H7 (cell line): Measurements from ENCODE around the gene RPRD1B. TPM values are rescaled to one million over a fixed set of nuclear protein-coding genes. Genes with fewer than 3 reads are reported as not detected.
"Not testable (repeated sequence)": the region's sequence is repeated elsewhere in the genome, so short reads cannot be mapped to it uniquely, and the experiment has no call there.

ENCODE experiments used
- DNase-seq: peaks from one replicate; pipeline ENCODE4 v3.0.0; 2012
- H3K27me3 ChIP-seq: 2 replicates; pipeline ENCODE4 v1.6.0; 2011; ENCODE audit warnings: mild to moderate bottlenecking, low read length; ENCODE audit not compliant: control insufficient read depth, insufficient read depth
- H3K36me3 ChIP-seq: replicated peaks from 2 replicates; pipeline ENCODE4 v1.5.1; 2011; ENCODE audit warnings: low read length; ENCODE audit not compliant: control insufficient read depth, insufficient read depth
- H3K4me3 ChIP-seq: 2 replicates; pipeline ENCODE4 v1.5.1; 2011; ENCODE audit warnings: low read depth, mild to moderate bottlenecking, control low read depth, low read length, moderate library complexity; ENCODE audit not compliant: insufficient read depth
- total RNA-seq: library from RNA; depleted of rRNA; stranded (reverse); fragments of >200 nt; shearing (Covaris generic); gene quantifications from 2 replicates; pipeline ENCODE4 v1.2.3, GENCODE V29; 2014

Gene RPRD1B
- total RNA-seq, 1 experiment from 2014 or later, result 12.7 TPM

- no peaks in the 10 kb centered on the region for H3K27me3 ChIP-seq
- DNase-seq, result peak; percentile 51
- no peak overlapping the region for H3K4me3 ChIP-seq
- H3K36me3 ChIP-seq, result peaks cover 36% of the 10 kb centered on the region
These were observed 39.0 kb upstream of the RPRD1B start for GRCh38 chr20:37994512-37994911.

GRCh38 chr20:37995856-37996605 is 37.5 kb upstream of the RPRD1B start:
- Histone ChIP-seq H3K27me3 (no peaks in the 10 kb centered on the region), H3K36me3 (peaks cover 40% of the 10 kb centered on the region), H3K4me3 (no peak overlapping the region)
- DNase-seq, result no peak

GRCh38 chr20:37997516-37997915 is 36.0 kb upstream of the RPRD1B start:
- peaks cover 49% of the 10 kb centered on the region for H3K36me3 ChIP-seq
- H3K4me3 ChIP-seq, result no peak overlapping the region
- DNase-seq, result no peak
- H3K27me3 ChIP-seq, result no peaks in the 10 kb centered on the region

- no peak for DNase-seq
- H3K36me3 ChIP-seq, result peaks cover 53% of the 10 kb centered on the region
- no peaks in the 10 kb centered on the region for H3K27me3 ChIP-seq
- no peak overlapping the region for H3K4me3 ChIP-seq
These were observed 33.9 kb upstream of the RPRD1B start for GRCh38 chr20:37999526-38000263.

GRCh38 chr20:38000293-38000692 is 33.3 kb upstream of the RPRD1B start:
- no peak overlapping the region for H3K4me3 ChIP-seq
- peaks cover 50% of the 10 kb centered on the region for H3K36me3 ChIP-seq
- H3K27me3 ChIP-seq, result no peaks in the 10 kb centered on the region
- no peak for DNase-seq

- Histone ChIP-seq H3K4me3 (no peak overlapping the region), H3K27me3 (no peaks in the 10 kb centered on the region), H3K36me3 (peaks cover 42% of the 10 kb centered on the region)
- no peak for DNase-seq
These were observed 32.2 kb upstream of the RPRD1B start for GRCh38 chr20:38001173-38001875.

- no peak overlapping the region for H3K4me3 ChIP-seq
- DNase-seq, result no peak
- H3K36me3 ChIP-seq, result peaks cover 36% of the 10 kb centered on the region
These were observed 31.6 kb upstream of the RPRD1B start for GRCh38 chr20:38001981-38002380.

DNA sequence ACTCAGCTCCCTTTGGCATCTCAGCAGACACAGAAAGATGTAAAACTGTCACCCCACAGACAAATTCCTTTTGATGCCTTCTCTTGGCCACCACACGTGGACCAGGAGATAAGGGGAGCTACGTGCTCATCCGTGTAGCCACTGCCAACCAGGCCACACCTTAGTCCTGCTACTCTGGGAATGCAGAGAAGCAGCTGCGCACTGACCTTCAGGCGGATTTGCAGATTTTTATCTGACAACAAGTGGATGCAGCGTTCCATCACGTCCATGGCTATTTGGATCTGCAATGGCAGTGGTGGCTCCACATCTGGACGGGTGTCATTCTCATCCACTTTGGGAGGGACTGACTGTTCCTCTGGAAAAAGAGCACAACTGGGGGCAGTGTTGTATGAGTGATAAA is 31.1 kb upstream of the RPRD1B start:
- peaks cover 33% of the 10 kb centered on the region for H3K36me3 ChIP-seq
- DNase-seq, result no peak
- H3K27me3 ChIP-seq, result no peaks in the 10 kb centered on the region
- no peak overlapping the region for H3K4me3 ChIP-seq

More at GRCh38 chr20:38001981-38002380, 31.6 kb upstream of the RPRD1B start:
- no peaks in the 10 kb centered on the region for H3K27me3 ChIP-seq

DNA sequence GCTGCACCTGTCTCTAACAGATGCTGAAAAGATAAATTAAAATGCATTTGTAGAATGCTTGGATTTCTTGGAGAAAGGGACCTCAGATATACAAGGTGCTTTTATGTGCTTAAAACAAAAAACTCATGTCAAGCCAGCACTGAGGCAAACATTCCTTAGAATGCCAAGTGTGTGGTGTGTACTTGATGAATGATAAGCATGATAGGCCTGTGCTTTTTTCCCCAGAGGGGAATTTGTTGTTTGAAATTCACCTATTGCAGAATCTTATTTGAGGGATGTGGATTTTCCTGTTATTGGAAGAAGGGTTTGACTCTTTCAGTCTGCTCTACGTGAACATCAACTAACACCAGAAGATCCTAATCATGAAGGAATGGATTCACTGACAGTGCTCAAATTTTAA is 29.1 kb upstream of the RPRD1B start:
- no peak for DNase-seq
- Histone ChIP-seq H3K36me3 (peaks cover 20% of the 10 kb centered on the region), H3K27me3 (no peaks in the 10 kb centered on the region), H3K4me3 (no peak overlapping the region)

DNA sequence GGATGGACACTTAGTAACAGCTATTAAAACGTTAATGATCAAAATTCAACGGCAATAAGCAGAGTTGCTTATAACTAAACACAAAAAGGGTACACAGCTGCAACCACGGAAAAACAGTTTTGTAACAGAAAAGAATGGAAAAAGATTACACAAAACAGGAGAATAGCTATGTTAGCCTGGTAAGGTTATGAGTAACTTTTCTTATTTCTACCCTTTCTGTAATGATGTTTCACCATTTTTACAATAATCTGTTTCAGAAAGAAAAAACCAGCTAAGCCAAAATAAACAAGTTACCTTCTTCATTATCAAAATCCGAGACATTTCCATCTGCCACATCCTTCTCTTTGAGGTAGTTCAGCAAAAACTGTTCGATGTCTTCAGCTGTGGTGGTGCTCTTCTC is 27.6 kb upstream of the RPRD1B start:
- DNase-seq, result no peak
- no peak overlapping the region for H3K4me3 ChIP-seq
- H3K27me3 ChIP-seq, result no peaks in the 10 kb centered on the region
- H3K36me3 ChIP-seq, result peaks cover 16% of the 10 kb centered on the region

- no peak for DNase-seq
- H3K36me3 ChIP-seq, result peaks cover 12% of the 10 kb centered on the region
- no peaks in the 10 kb centered on the region for H3K27me3 ChIP-seq
- no peak overlapping the region for H3K4me3 ChIP-seq
These were observed 26.0 kb upstream of the RPRD1B start for GRCh38 chr20:38007526-38007925.

GRCh38 chr20:38008233-38008944 is 25.2 kb upstream of the RPRD1B start:
- DNase-seq, result no peak
- no peaks in the 10 kb centered on the region for H3K27me3 ChIP-seq
- H3K4me3 ChIP-seq, result no peak overlapping the region
- H3K36me3 ChIP-seq, result peaks cover 16% of the 10 kb centered on the region

- H3K36me3 ChIP-seq, result peaks cover 15% of the 10 kb centered on the region
- not testable (repeated sequence) for H3K27me3 ChIP-seq, H3K4me3 ChIP-seq, DNase-seq
These were observed 24.1 kb upstream of the RPRD1B start for GRCh38 chr20:38009416-38009815.

DNA sequence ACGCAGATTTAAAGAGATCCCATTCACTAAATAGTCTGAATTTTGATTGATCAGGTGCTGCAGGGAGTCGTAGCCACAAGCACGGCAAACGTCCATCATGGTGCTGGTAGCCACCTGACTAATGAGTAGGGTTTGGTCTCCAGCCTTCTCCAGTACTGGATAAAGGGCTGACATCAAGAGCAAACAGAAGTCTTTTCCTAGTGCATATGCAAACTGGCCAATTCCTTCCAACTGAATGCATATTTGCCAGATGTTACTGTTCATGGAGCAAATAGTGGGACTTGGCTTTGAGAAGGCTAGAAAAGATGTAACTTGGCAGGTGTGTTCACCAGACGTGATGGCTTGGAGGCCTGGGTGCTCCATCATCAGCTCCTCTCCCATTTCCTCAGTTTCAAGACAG is 21.9 kb upstream of the RPRD1B start:
- H3K27me3 ChIP-seq, result no peaks in the 10 kb centered on the region
- H3K4me3 ChIP-seq, result no peak overlapping the region
- H3K36me3 ChIP-seq, result peaks cover 15% of the 10 kb centered on the region

More for the DNA sequence above, 21.9 kb upstream of the RPRD1B start:
- DNase-seq, result no peak
